HCT116 (cell line): Measurements from ENCODE around the gene RNF222. TPM values are rescaled to one million over a fixed set of nuclear protein-coding genes. Genes with fewer than 3 reads are reported as not detected.

Source experiments
- ATAC-seq: fragments of 200-7000 bp; cut with Tn5 transposase; 2 replicates; pipeline ENCODE4 v1.9.1; 2020; ENCODE audit warnings: mild to moderate bottlenecking, moderate library complexity
- BruUV-seq: library from RNA; stranded (reverse); fragments of 400-500 nt; replicated peaks from 2 replicates; lab custom pipeline; 2021; lab: Mats Ljungman, UMichigan
- CTCF ChIA-PET: fragments of 300-600 bp; sonication (Branson Sonifier 250); formaldehyde crosslinking; loops from one replicate; lab custom pipeline; 2021; ENCODE audit warnings: antibody characterized with exemption; lab: Charles Lee
- POLR2A ChIA-PET: fragments of 300-600, 350-600 bp; sonication (Branson Sonifier 250); formaldehyde crosslinking; loops from one replicate; lab custom pipeline; 2021; ENCODE audit warnings: antibody characterized with exemption; lab: Charles Lee
- RAD21 ChIA-PET, 2 experiments: fragments of 300-600 bp; sonication (Branson Sonifier 250); formaldehyde crosslinking; loops; one replicate each; lab custom pipeline; 2023; ENCODE audit warnings: low total read pairs in 2 of 2; ENCODE audit not compliant: uncharacterized antibody in 2 of 2, unreplicated experiment in 2 of 2, low non-redundant PET in 1 of 2; lab: Charles Lee
- DNase-seq: peaks from one replicate; pipeline ENCODE4 v3.0.0-alpha.2; 2010; ENCODE audit warnings: low read depth, low spot score
- H2AFZ ChIP-seq: fragments of 200-600 bp; shearing (Covaris generic), sonication (generic); 2 replicates; pipeline ENCODE4 v1.6.1; 2017; ENCODE audit warnings: low read depth, mixed run types, mixed read lengths, antibody characterized with exemption, low read length; ENCODE audit not compliant: poor library complexity, severe bottlenecking
- H3K27ac ChIP-seq: 2 replicates; pipeline ENCODE4 v1.5.1; 2012; ENCODE audit warnings: low read depth, low read length
- H3K27me3 ChIP-seq: fragments of 200-600 bp; sonication (generic); 2 replicates; pipeline ENCODE4 v1.6.1; 2016; ENCODE audit warnings: mixed run types, low read length, mixed read lengths; ENCODE audit not compliant: insufficient read depth
- H3K36me3 ChIP-seq, 2 experiments: fragments of 200-500 bp in 1 of 2; fragments of 200-600 bp in 1 of 2; sonication (Bioruptor generic) in 1 of 2; sonication (generic) in 1 of 2; 2 replicates each; pipeline versions ENCODE4 v1.5.1 to v1.6.1; 2014 to 2016; ENCODE audit warnings: low read length in 2 of 2, inconsistent platforms in 1 of 2, mixed read lengths in 1 of 2, mixed run types in 1 of 2; ENCODE audit not compliant: insufficient read depth in 2 of 2, control insufficient read depth in 1 of 2
- H3K4me1 ChIP-seq, 2 experiments: fragments of 200-600 bp in 1 of 2; sonication (generic) in 1 of 2; 2 replicates each; pipeline versions ENCODE4 v1.5.1 to v1.6.1; 2012 to 2017; ENCODE audit warnings: low read length in 2 of 2, inconsistent platforms in 1 of 2, mild to moderate bottlenecking in 1 of 2, mixed read lengths in 1 of 2, mixed run types in 1 of 2, moderate library complexity in 1 of 2; ENCODE audit not compliant: insufficient read depth in 2 of 2, control insufficient read depth in 1 of 2
- H3K4me2 ChIP-seq: fragments of 200-600 bp; sonication (generic); 2 replicates; pipeline ENCODE4 v1.6.1; 2017; ENCODE audit warnings: mixed run types, low read length, mixed read lengths
- H3K4me3 ChIP-seq, 2 experiments: fragments of 200-600 bp in 1 of 2; sonication (generic) in 1 of 2; replicated peaks in 1 of 2; 2 replicates each; pipeline ENCODE4 v1.5.1; 2011 to 2016; ENCODE audit warnings: low read length in 2 of 2, control low read depth in 1 of 2, low read depth in 1 of 2, mild to moderate bottlenecking in 1 of 2, mixed read lengths in 1 of 2, mixed run types in 1 of 2
- H3K79me2 ChIP-seq: fragments of 200-600 bp; sonication (generic); 2 replicates; pipeline ENCODE4 v1.6.1; 2017; ENCODE audit warnings: mild to moderate bottlenecking, mixed run types, low read length, moderate library complexity, mixed read lengths; ENCODE audit not compliant: insufficient read depth
- H3K9ac ChIP-seq: fragments of 200-600 bp; sonication (generic); 2 replicates; pipeline ENCODE4 v1.6.1; 2016; ENCODE audit warnings: low read length, mixed read lengths
- H3K9me2 ChIP-seq: fragments of 200-600 bp; sonication (generic), shearing (Covaris generic); 2 replicates; pipeline ENCODE4 v1.6.1; 2017; ENCODE audit warnings: mixed run types, mild to moderate bottlenecking, moderate library complexity; ENCODE audit not compliant: insufficient read depth
- H3K9me3 ChIP-seq, 2 experiments: fragments of 200-500 bp in 1 of 2; fragments of 200-600 bp in 1 of 2; sonication (Bioruptor generic) in 1 of 2; sonication (generic) in 1 of 2; 2 replicates each; pipeline ENCODE4 v1.6.1; 2014 to 2017; ENCODE audit warnings: low read length in 2 of 2, mixed read lengths in 2 of 2, inconsistent platforms in 1 of 2, low read depth in 1 of 2, mild to moderate bottlenecking in 1 of 2, mixed run types in 1 of 2, moderate library complexity in 1 of 2; ENCODE audit not compliant: control insufficient read depth in 1 of 2, insufficient read depth in 1 of 2
- H4K20me1 ChIP-seq: fragments of 200-600 bp; sonication (generic), shearing (Covaris generic); 2 replicates; pipeline ENCODE4 v1.6.1; 2017; ENCODE audit warnings: mixed run types, mild to moderate bottlenecking, moderate library complexity; ENCODE audit not compliant: insufficient read depth
- EGR1 ChIP-seq: IDR thresholded peaks from 2 replicates; pipeline ENCODE4 v1.6.1; 2012; ENCODE audit warnings: low read depth
- ELF1 ChIP-seq: IDR thresholded peaks from 2 replicates; pipeline ENCODE4 v1.6.1; 2012; ENCODE audit warnings: low read depth, borderline replicate concordance
- EZH2 ChIP-seq: fragments of 200-600 bp; sonication (generic); IDR thresholded peaks from 2 replicates; pipeline ENCODE4 v1.6.1; 2017; ENCODE audit warnings: antibody characterized with exemption, mixed run types
- EZH2phosphoT487 ChIP-seq: fragments of 200-600 bp; IDR thresholded peaks from 2 replicates; pipeline ENCODE4 v1.6.1; 2018; ENCODE audit warnings: antibody characterized with exemption, borderline replicate concordance
- FOSL1 ChIP-seq: IDR thresholded peaks from 2 replicates; pipeline ENCODE4 v1.6.1; 2012; ENCODE audit warnings: low read depth
- POLR2AphosphoS5 ChIP-seq: IDR thresholded peaks from 2 replicates; pipeline ENCODE4 v1.6.1; 2011; ENCODE audit warnings: mild to moderate bottlenecking, low read depth, low read length, moderate library complexity
- RAD21 ChIP-seq: IDR thresholded peaks from 2 replicates; pipeline ENCODE4 v1.6.1; 2012; ENCODE audit warnings: low read depth, mild to moderate bottlenecking
- ZFX ChIP-seq: fragments of 450-650 bp; IDR thresholded peaks from 2 replicates; pipeline ENCODE4 v1.6.1; 2017
- ZNF274 ChIP-seq: fragments of 200-500 bp; sonication (Bioruptor generic); IDR thresholded peaks from 2 replicates; pipeline ENCODE4 v1.6.1; 2014; ENCODE audit warnings: mild to moderate bottlenecking, low read depth, low read length, inconsistent platforms
- intact Hi-C: fragments of 100-400 bp; cut with micrococcal nuclease; formaldehyde crosslinking; loops from 2 replicates; pipeline ENCODE4 v1.10.0; 2022
- total RNA-seq: library from RNA; stranded (reverse); gene quantifications from one replicate; pipeline ENCODE4 v1.2.1, GENCODE V29; 2021; ENCODE audit not compliant: unreplicated experiment
- TF ChIP-seq, protein P1 (sequence below): IDR thresholded peaks from 2 replicates; pipeline ENCODE4 v1.6.1; 2012
- TF ChIP-seq, protein P2 (sequence below): IDR thresholded peaks from 2 replicates; pipeline ENCODE4 v1.6.1; 2012

RNF222 gene
- total RNA-seq, 1 experiment from 2014 or later: not detected

GRCh38 chr17:8371786-8372185 is 25.8 kb downstream of the RNF222 start:
- H3K27me3 ChIP-seq: no peaks in the 10 kb centered on the region
- ChIA-PET RAD21 (no interaction called here), CTCF (interaction anchor here (1.1 kb wide), 1 partner anchor 311 kb away, joined by 3 read pairs; no protein-coding TSS in a partner anchor), POLR2A (no interaction called here)
- H3K4me1 ChIP-seq: peaks cover 5 to 11% of the 10 kb centered on the region in 2 experiments; a peak in 3 of 4 replicates
- ATAC-seq (no peak), DNase-seq (no peak)
- no peak overlapping the region for H2AFZ ChIP-seq
- no peaks in the 10 kb centered on the region for H3K9me3 ChIP-seq
- no peaks in the 10 kb centered on the region for H4K20me1 ChIP-seq
- no peak overlapping the region for H3K4me2 ChIP-seq
- intact Hi-C loops: loop anchor here (10.0 kb wide), 1 partner anchor 147 kb away; no protein-coding TSS in a partner anchor
- TF ChIP-seq EGR1 (no peak), ZNF274 (no peak)
- TF ChIP-seq, protein P1, sequence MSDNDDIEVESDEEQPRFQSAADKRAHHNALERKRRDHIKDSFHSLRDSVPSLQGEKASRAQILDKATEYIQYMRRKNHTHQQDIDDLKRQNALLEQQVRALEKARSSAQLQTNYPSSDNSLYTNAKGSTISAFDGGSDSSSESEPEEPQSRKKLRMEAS: no peak
- H3K4me3 ChIP-seq: no peak overlapping the region
- H3K9me2 ChIP-seq: no peaks in the 10 kb centered on the region
- no peak overlapping the region for H3K27ac ChIP-seq
- H3K79me2 ChIP-seq: no peaks in the 10 kb centered on the region; the same call in 1 of the 2 replicates
- BruUV-seq: no TSS peak
- H3K36me3 ChIP-seq: 0 out of 4 replicates have a peak, but pooled peaks cover 0 to 2% of the 10 kb centered on the region in 2 experiments
- H3K9ac ChIP-seq: no peak overlapping the region

DNA sequence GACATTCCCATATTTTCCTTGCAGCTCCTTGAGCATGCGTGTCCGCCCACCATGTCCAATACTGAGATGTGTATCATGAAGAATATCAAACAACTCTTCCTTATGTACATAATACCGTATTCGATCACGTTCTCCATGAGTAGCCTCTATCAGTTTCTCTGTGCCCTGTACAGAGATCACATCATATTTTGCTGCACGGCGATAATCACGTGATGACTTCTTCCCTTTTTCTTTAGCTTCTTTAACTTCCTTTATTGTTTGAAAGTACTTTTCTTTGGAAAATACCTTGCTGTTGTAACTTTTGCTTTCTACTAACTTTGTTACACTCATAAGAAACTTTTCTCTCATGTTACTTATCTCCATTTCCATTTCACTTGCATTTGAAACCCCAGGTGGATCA is 27.7 kb downstream of the RNF222 start:
- no peak for DNase-seq
- Histone ChIP-seq H3K4me1 (peaks cover 0 to 3% of the 10 kb centered on the region in 2 experiments; a peak in 1 of 4 replicates), H3K27me3 (no peaks in the 10 kb centered on the region), H3K27ac (no peak overlapping the region), H4K20me1 (no peaks in the 10 kb centered on the region), H3K4me3 (no peak overlapping the region), H3K9me2 (no peaks in the 10 kb centered on the region), H2AFZ (no peak overlapping the region), H3K9me3 (no peaks in the 10 kb centered on the region), H3K36me3 (0 out of 4 replicates have a peak, but pooled peaks cover 0 to 2% of the 10 kb centered on the region in 2 experiments), H3K9ac (no peak overlapping the region)
- CTCF ChIA-PET: no interaction called here
- BruUV-seq: no TSS peak
- TF ChIP-seq, protein P1: no peak
- TF ChIP-seq EZH2phosphoT487 (no peak), EGR1 (no peak), EZH2 (no peak), ZFX (no peak), ELF1 (no peak), RAD21 (no peak), FOSL1 (no peak), POLR2AphosphoS5 (no peak)
- TF ChIP-seq, protein P2, sequence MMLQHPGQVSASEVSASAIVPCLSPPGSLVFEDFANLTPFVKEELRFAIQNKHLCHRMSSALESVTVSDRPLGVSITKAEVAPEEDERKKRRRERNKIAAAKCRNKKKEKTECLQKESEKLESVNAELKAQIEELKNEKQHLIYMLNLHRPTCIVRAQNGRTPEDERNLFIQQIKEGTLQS: no peak
- TF ChIP-seq, all 23 proteins: peak for 0
- intact Hi-C loops: loop anchor here (10.0 kb wide), 1 partner anchor 145 kb away; no protein-coding TSS in a partner anchor
- Histone ChIP-seq H3K79me2 (no peaks in the 10 kb centered on the region), H3K4me2 (no peak overlapping the region)
- ChIA-PET RAD21 (no interaction called here), POLR2A (no interaction called here)
- no peak for ATAC-seq
